KG1 (cell line): ENCODE data around the gene SERTAD4.
"Not testable (repeated sequence)": the region's sequence is repeated elsewhere in the genome, so short reads cannot be mapped to it uniquely, and the experiment has no call there.

Experiments used
- DNase-seq: peaks from one replicate; lab custom pipeline; 2025; lab: John Stamatoyannopoulos, UW

The SERTAD4 gene

DNA sequence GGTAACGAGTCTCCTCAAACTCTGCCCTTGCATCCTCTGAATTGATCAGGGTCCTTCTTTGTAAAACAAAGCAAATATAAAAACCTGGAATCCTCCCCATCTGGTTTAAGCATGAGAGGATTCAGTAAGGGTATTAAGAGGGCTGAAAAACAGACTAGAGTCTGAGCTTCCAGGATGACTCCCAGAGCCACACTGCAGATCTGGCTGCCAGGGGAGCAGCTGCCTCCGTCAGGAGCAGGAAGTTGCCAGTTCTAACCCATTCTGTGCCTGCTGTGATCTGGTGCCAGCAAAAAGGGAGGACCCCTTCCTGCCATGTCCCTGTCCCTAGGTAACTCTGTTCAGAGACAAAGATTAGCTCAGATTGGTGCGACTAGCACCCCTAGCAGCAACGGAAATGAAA is 27.5 kb downstream of the SERTAD4 start:
- DNase-seq: no peak

DNA sequence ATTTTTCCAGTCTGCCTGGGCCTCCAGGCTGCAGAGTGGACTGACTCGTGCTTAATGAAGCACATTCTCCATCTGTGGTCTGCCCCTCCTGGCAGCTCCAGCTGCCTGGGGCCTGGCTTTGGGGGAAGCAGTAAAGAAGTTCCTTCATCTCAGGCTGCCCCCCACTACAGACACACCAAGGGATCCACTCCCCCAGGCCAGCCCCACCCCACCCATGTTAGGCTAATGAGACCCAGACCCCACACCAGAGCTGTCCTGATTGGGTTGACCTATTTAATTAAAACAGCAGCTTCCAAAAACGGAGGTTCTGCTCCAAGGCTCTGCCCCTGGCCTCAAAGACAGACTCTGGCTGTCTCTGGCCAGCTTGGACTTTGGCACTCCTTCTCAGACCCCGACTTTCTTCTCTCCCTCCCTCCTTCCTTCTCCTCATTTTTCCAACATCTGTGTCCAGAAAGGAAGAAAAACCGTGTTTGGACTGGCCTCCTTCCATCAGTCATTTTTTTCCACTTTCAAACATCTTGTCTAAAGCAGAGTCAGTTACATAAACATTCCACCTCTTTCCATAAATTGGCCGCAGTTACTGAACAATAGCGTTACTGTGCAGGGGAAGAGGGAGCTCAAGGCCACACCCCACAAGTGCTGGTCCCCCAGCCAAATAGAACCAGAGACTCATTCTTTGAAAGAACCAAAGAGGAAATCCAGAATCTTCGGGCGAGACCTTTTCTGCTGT is 29.7 kb downstream of the SERTAD4 start:
- DNase-seq: no peak

DNA sequence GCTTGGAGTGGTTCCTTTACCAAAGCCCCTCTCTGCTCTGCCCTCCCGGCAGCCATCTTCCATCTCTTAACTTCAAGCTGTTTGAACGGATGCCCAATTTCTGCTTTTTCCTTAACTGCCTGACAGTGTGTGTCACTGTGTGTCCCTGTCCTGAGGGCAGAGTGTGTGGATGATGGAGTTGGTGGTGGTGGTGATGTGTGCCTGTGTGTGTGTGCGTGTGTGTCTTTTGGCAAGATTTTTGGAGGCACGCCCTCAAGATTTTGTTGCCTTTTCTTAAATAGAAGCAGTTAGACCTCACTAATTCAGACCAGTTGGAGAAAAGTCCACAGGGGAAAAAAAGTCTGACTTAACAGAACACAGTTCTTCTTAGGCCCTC is 30.3 kb downstream of the SERTAD4 start:
- no peak for DNase-seq

DNA sequence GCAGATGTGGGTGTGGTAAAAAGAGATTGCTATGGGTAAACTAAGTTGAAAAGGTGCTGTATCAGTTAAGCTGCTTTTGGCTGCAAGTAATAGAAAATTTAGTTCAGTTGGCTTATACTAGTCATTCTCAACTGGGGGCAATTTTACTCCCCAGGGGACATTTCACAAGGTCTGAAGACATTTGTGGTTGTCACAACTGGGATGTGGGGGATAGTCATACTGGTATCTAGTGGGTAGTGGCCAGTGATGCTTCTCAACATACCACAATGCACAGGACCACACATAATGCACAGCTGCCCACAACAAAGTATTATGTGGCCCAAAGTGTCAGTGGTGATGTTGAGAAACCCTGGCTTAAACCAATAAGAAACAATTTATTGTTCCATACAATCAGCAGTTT is 31.4 kb downstream of the SERTAD4 start:
- no peak for DNase-seq

- DNase-seq: no peak
Measured at GRCh38 chr1:210264496-210265380, 32.1 kb downstream of the SERTAD4 start.

- not testable (repeated sequence) for DNase-seq
Measured at GRCh38 chr1:210265392-210265955, 32.9 kb downstream of the SERTAD4 start.

DNA sequence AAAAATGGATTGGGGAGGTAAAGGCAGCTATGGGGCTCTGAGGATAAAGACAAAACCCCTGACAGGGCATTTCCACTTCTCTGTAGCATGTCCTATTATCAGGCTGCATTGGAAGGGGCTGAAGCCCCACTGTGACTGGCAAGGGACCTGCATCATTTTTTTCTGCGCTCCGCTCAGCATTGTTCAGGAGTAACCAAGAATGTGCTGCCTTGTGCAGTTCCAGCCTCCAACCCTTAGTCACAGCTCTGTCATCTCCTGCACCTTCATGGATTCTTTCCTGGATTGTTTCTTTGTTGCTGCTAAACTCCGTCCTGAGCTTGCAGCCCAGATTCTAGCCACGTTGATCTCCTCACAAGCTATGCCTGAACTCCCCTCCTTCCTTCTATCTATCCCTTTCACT is 37.4 kb downstream of the SERTAD4 start:
- no peak for DNase-seq

GRCh38 chr1:210272666-210273065 is 40.1 kb downstream of the SERTAD4 start:
- DNase-seq: no peak

DNA sequence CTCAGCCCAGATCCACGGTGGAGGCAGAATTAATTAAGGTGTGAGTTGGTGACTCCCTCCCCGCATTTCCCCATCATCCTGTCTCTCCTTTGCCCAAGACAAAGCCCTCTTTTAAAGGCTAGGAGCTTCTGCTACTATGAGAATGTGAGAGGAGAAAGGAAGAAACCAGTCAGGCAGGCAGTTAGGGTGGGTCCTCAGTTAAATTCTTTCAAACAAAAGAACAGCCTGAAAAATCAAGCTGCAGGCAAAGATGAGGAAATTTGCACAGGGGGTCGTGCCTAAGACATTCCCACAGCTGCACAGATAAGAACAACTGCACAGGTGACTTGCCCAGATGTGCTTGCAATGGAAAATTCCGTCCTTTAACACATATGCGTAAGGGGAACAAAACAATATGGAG is 47.6 kb downstream of the SERTAD4 start:
- no peak for DNase-seq

DNA sequence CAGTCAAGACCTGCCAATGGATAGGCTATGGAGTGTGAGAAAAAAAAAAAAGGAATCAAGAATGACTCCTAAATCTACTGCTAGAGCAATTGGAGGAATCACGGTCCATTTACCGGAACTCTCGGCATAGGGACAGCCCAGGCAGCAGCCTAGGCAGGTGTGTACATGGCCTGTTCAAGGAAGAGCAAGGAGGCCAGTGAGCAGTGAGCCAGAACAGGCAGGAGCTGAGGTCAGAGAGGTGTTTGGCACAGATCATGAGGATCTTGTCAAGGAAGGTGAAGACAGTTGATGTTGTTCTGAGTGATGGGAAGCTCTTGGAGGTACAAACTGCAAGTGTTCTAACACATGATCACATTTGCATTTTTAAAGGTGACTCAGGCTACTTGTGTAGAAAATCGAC is 55.5 kb downstream of the SERTAD4 start:
- DNase-seq: no peak

GRCh38 chr1:210289248-210289647 is 56.7 kb downstream of the SERTAD4 start:
- no peak for DNase-seq

DNA sequence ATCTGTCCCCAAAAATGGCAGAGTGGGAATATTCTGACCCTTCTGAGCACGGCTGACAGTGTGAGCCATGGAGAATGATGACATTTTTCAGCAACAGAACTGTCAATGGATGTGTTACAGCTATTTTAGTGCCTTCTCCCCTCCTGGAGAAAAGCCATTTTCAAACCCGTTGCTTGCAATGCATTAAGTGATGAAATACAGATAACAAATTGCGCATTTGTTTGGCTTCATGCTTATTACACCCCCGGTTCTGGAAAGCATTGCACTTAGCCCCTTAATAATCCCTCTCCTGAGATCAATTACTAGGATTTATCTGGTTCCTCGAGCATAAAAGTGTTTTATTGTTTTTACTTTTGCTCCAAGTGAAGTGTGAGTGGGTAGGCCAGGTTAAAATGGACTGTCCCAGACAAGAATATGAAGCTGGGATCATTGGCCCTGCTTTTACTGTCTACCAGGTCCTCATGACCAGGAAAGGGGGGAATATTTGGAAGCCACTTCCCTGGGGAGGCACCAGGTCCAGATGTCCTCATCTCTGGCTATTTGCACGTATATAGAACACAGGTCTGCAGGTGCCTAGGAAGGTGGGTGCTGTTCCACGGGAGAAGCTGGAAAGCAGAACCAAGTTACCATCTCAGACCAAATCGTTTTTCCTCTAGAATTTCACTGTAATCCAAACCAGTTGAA is 58.6 kb downstream of the SERTAD4 start:
- no peak for DNase-seq

GRCh38 chr1:210291786-210292230 is 59.2 kb downstream of the SERTAD4 start:
- no peak for DNase-seq

- no peak for DNase-seq
Measured at GRCh38 chr1:210292231-210292871, 59.8 kb downstream of the SERTAD4 start.

DNA sequence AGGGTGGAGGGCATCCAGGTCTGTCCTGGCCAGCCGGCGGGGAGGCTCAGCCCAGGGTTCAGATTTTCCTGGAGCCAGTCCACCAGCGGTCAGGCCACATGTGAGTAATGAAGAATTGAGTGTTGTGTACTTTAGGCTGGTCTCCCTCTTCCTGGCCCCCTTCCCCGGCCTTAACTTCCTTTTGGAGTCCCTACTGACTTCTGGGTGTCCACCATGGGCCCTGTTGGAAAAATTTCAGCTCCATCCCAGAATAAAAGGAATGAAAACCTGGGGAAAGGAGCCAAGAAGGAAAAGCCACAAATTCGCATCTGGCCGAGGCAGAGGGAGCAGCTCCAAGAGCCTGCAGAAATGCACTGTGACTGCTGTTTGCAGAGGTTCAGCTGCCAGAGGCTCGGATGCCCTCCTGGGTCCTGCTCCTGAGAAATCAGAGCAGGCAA is 60.6 kb downstream of the SERTAD4 start:
- no peak for DNase-seq

DNA sequence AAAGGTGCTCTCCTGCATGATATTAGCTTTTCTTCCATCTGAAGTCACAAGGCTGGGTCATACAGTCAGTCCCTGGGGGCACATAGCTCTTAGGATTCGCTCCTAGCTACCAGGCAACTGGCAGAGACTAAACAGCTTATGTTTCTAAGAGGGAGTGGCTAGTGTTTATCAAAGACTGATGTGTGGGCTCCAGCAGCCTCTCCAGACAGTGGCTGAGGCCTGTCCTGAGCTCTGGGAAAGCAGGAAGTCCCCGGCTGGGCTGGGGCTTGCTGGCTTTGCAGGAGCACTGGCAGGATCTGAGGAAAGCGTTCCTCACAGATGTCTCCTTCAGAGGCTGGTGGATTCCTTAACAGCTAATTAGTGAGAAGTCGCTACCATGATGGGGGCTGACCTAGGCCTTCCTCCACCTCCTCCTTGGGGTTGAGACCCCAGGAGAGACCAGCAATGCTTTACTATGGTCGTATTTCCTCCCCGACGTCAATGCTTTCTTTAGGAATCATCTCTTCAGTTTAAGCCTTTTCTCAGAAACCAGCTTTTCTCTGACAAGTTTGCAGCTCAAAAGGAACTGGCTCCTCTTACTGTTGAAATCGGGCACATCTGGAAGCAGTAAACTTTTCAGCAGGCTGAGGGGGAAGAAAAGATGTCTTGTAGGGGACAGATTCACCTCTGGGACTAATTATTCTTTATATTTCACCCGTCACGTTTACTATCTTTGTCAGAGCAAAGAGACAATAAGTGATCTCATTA is 62.6 kb downstream of the SERTAD4 start:
- DNase-seq: no peak
